Esophagus (tissue), 2 donors: ENCODE measurements around the gene POLR1D. TPM values are rescaled to one million over a fixed set of nuclear protein-coding genes. Genes with fewer than 3 reads are reported as not detected.

ENCODE experiments used
- H3K27ac ChIP-seq, 2 donors: one replicate each; pipeline ENCODE4 v1.5.1; 2013; ENCODE audit warnings: low read depth in 2 of 2, mild to moderate bottlenecking in 2 of 2, inconsistent platforms in 1 of 2, low read length in 1 of 2, moderate library complexity in 1 of 2
- H3K27me3 ChIP-seq, 2 donors: one replicate each; pipeline ENCODE4 v1.6.1; 2013; ENCODE audit warnings: low read length in 2 of 2, control low read depth in 1 of 2, mild to moderate bottlenecking in 1 of 2; ENCODE audit not compliant: insufficient read depth in 2 of 2, control insufficient read depth in 1 of 2
- H3K36me3 ChIP-seq, 2 donors: one replicate each; pipeline ENCODE4 v1.6.1; 2013; ENCODE audit warnings: low read length in 1 of 2; ENCODE audit not compliant: control insufficient read depth in 2 of 2, insufficient read depth in 2 of 2
- H3K4me1 ChIP-seq, 2 donors: one replicate each; pipeline ENCODE4 v1.6.1; 2013; ENCODE audit warnings: low read length in 1 of 2; ENCODE audit not compliant: control insufficient read depth in 2 of 2, insufficient read depth in 2 of 2
- H3K4me3 ChIP-seq, 2 donors: one replicate each; pipeline ENCODE4 v1.5.1; 2013; ENCODE audit warnings: low read length in 2 of 2, mild to moderate bottlenecking in 2 of 2, low read depth in 1 of 2, moderate library complexity in 1 of 2
- H3K9me3 ChIP-seq, 2 donors: one replicate each; pipeline ENCODE4 v1.6.1; 2013; ENCODE audit warnings: mild to moderate bottlenecking in 2 of 2, low read depth in 1 of 2, low read length in 1 of 2, moderate library complexity in 1 of 2; ENCODE audit not compliant: control insufficient read depth in 2 of 2, insufficient read depth in 1 of 2
- WGBS, 2 donors: extraction: QIAGEN DNeasy Blood & Tissue Kit; methylation state at CpG; one replicate each; pipeline ENCODE4 v1.1.7; 2013; 5-methylcytosine and 5-hydroxymethylcytosine counted together
- polyA plus RNA-seq, 2 donors: library from polyadenylated mRNA; stranded (reverse); fragments of 200-250 nt; gene quantifications; one replicate each; pipeline ENCODE4 v1.2.3, GENCODE V29; 2013
- donor health status: healthy with polysubstance abuse.
- donor health status: Bipolar disorder and iron deficiency.

POLR1D gene
- polyA plus RNA-seq, 2 donors = 126 to 133 TPM

- no peak overlapping the region for H3K27ac ChIP-seq
- 70 to 88% methylated on average over 2 of the region's 2 CpGs for WGBS, 2 donors
- H3K9me3 ChIP-seq = no peaks in the 10 kb centered on the region
- no peak overlapping the region for H3K4me3 ChIP-seq
- peaks cover 0 to 2% of the 10 kb centered on the region in 2 donors for H3K4me1 ChIP-seq
- H3K27me3 ChIP-seq = no peaks in the 10 kb centered on the region
- peaks cover 0 to 3% of the 10 kb centered on the region in 2 donors for H3K36me3 ChIP-seq
These were observed 41.2 kb downstream of the POLR1D start for GRCh38 chr13:27662738-27663470.

GRCh38 chr13:27663947-27664346 lies 42.3 kb downstream of the POLR1D start:
- Histone ChIP-seq H3K4me3 (no peak overlapping the region), H3K27ac (no peak overlapping the region), H3K36me3 (peaks cover 0 to 3% of the 10 kb centered on the region in 2 donors), H3K9me3 (no peaks in the 10 kb centered on the region), H3K4me1 (peaks cover 0 to 2% of the 10 kb centered on the region in 2 donors), H3K27me3 (no peaks in the 10 kb centered on the region)
- WGBS, 2 donors = 88 to 89% methylated on average over 8 of the region's 8 CpGs

GRCh38 chr13:27665333-27665732 lies 43.6 kb downstream of the POLR1D start:
- Histone ChIP-seq H3K36me3 (peaks cover 0 to 3% of the 10 kb centered on the region in 2 donors), H3K27ac (no peak overlapping the region), H3K9me3 (no peaks in the 10 kb centered on the region), H3K27me3 (no peaks in the 10 kb centered on the region), H3K4me1 (peaks cover 0 to 2% of the 10 kb centered on the region in 2 donors), H3K4me3 (no peak overlapping the region)
- WGBS, 2 donors = 33 to 44% methylated on average over 3 of the region's 3 CpGs

GRCh38 chr13:27665761-27666160 lies 44.1 kb downstream of the POLR1D start:
- H3K27me3 ChIP-seq = no peaks in the 10 kb centered on the region
- H3K9me3 ChIP-seq = no peaks in the 10 kb centered on the region
- no peak overlapping the region for H3K27ac ChIP-seq
- peaks cover 0 to 3% of the 10 kb centered on the region in 2 donors for H3K36me3 ChIP-seq
- H3K4me1 ChIP-seq = no peaks in the 10 kb centered on the region
- H3K4me3 ChIP-seq = no peak overlapping the region
- WGBS, 2 donors = 84 to 94% methylated on average over 19 of the region's 19 CpGs

GRCh38 chr13:27666951-27667350 lies 45.3 kb downstream of the POLR1D start:
- no peak overlapping the region for H3K4me3 ChIP-seq
- peaks cover 0 to 3% of the 10 kb centered on the region in 2 donors for H3K36me3 ChIP-seq
- no peaks in the 10 kb centered on the region for H3K27me3 ChIP-seq
- no peak overlapping the region for H3K27ac ChIP-seq
- no peaks in the 10 kb centered on the region for H3K9me3 ChIP-seq
- 79 to 92% methylated on average over 3 of the region's 3 CpGs for WGBS, 2 donors
- no peaks in the 10 kb centered on the region for H3K4me1 ChIP-seq

DNA sequence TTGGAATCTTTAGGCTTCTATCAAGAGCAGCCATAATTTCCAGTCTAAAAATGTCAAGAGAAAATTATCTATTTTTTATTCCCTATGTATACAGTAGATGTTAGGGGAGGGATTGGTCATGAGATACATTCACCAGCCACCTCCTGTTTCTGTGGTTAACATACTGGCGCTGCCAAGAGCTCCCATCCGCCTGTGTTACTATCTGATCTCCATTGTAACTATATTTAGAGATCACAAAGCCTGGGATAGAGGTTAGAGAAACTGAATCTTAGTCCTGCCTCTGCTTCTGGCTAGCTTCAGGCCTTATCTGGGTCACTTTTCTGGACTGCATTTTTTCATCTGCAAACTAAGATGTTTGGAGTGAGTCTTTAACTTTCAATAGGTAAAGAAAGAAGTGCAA lies 46.3 kb downstream of the POLR1D start:
- Histone ChIP-seq H3K4me3 (no peak overlapping the region), H3K27ac (no peak overlapping the region), H3K4me1 (no peaks in the 10 kb centered on the region), H3K27me3 (no peaks in the 10 kb centered on the region), H3K9me3 (no peaks in the 10 kb centered on the region), H3K36me3 (peaks cover 0 to 3% of the 10 kb centered on the region in 2 donors)
- WGBS, 2 donors = 60 to 72% methylated on average over 2 of the region's 2 CpGs

- H3K27ac ChIP-seq = no peak overlapping the region
- H3K4me3 ChIP-seq = no peak overlapping the region
- peaks cover 0 to under 1% of the 10 kb centered on the region in 2 donors for H3K36me3 ChIP-seq
- WGBS, 2 donors = 70 to 76% methylated on average over 1 of the region's 1 CpG
- no peaks in the 10 kb centered on the region for H3K9me3 ChIP-seq
- H3K4me1 ChIP-seq = no peaks in the 10 kb centered on the region
- H3K27me3 ChIP-seq = no peaks in the 10 kb centered on the region
These were observed 49.2 kb downstream of the POLR1D start for GRCh38 chr13:27670861-27671260.

DNA sequence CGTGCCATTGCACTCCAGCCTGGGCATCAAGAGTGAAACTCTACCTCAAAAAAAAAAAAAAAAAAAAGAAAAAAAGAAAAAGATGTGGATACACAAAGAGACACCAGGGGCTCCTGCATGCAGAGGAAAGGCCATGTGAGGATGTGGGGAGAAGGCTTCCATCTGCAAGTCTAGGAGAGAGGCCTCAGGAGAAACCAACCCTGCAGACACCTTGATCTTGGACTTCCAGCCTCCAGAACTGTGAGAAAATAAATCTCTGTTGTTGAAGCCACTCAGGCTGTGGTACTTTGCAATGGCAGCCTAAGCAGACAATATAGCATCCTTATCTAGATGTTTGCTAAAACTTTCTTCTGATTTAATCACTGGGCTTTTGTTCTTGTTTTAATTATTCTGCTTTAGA lies 50.3 kb downstream of the POLR1D start:
- Histone ChIP-seq H3K27ac (no peak overlapping the region), H3K9me3 (no peaks in the 10 kb centered on the region), H3K36me3 (no peaks in the 10 kb centered on the region), H3K27me3 (no peaks in the 10 kb centered on the region), H3K4me3 (no peak overlapping the region), H3K4me1 (no peaks in the 10 kb centered on the region)
- 81 to 90% methylated on average over 1 of the region's 1 CpG for WGBS, 2 donors
